ENCODE measurements around the gene FH.

Gene FH

DNA sequence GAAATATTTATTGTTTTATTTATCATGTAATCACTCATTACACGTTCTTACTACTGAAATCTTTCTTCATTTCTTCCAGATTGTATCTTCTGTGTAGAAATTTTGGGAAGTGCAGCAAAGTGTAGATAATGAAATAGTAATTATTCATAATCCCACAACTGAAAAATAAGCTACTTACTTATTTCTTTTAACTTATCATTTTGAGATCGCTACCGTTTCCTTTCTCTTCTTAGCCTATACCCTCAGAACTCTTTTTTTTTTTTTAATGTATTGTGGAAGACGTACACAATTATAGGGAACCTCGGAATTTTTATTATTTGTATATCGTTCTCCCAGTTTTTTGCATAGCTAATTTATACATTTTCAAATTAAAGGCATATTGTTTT lies 518 bp upstream of the FH start:
- DNase-seq: no peak

DNA sequence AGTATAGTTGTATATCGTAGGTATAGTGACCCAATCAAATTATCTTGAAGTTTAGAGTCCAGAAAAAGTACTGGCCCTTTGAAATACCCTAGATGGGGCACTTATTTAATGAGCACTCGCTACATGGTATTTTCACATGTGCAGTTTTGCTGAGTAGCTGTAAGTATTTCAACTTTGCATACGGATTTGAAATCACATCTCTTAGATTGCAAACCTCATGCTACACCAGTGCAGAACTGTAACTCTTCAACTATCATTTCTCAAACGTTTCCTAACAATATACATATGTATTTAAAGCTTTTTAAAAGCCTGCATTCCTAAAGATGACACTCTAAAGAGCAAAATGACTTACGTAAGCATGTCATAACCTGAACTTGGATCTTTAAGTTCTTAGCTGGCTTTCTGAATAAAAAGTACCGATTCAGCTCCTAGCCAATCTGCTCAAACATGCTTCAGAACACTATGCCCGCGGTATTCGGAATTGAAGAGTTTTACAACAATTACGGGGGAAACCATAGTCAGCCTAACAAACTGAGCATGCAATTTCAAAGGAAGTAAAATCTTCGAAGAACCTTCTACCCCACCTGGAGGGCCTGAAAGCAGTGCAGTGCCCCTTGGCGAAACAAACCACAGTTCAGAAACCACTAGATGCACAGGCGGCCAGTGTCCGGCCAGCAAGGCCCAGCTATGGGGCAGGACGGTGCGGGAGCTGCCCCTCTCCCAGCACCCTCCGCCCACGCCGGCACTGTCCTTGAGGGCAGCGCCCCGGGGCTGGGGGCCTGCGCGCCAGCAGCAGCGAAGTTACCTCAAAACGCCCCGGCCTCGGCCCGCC lies 863 bp downstream of the FH start:
- no peak for DNase-seq

DNA sequence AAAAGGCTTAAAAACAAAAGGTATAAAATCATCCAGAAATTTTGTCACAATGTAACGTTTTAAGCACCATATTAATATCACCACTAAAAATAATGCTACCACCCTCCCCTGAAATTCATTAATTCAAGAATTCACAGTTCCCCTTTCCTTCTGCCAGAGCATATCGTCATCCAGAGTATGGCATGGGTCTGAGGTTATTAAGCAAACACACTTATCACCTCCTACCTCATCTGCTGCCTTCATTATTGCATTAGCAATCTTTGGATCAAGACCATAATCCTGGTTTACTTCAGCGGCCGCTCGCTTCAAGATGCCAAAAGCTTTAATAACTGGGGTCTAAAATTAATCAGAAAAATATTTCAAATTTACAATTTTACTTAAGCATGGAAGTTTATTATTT lies 6.2 kb downstream of the FH start:
- DNase-seq: no peak

DNA sequence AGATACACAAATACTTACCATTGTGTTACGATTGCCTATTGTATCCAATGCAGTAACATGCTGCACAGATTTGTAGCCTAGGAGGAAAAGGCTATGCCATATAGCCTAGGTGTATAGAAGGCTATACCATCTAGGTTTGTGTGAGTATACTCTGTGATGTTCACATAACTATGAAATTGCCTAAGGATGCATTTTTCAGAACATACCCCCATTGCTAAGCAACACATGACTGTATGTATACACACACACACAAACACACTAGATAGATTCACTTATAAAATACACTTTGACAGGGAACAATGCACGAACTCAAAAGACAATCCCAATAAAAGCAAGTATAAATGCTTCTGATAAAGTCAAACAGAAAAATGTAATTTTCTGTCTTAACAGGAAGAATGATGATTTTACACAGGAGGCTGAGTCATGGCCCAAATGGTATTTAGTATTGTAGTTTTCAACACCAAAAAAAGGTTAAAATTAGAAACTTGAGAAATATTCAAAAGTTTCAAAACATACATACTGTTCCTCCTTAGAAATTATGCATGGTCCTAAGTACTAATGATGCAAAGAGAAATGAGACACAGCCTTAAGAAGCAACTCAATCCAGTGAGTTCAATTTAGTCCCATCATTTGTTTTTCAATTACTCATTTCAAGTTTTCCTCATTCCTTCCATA lies 12.2 kb downstream of the FH start:
- no peak for DNase-seq

DNA sequence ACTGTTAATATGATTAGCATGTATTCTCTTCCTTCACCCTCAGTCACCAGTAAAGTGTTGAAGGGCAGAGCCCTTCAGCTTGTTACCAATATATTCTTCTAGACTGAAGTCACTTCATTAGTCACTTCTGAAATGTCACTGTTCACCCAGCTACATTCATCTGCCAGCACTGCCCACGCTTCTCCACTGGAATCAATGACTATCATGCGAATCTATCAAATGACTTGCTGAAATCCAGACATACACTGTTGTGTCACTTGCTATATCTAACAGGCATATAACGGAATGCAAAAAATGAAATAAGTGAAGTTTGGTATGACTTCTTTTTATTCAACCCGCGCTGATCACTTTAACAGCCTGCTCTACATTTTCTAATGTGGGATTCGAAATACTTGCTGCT lies 16.1 kb downstream of the FH start:
- no peak for DNase-seq

DNA sequence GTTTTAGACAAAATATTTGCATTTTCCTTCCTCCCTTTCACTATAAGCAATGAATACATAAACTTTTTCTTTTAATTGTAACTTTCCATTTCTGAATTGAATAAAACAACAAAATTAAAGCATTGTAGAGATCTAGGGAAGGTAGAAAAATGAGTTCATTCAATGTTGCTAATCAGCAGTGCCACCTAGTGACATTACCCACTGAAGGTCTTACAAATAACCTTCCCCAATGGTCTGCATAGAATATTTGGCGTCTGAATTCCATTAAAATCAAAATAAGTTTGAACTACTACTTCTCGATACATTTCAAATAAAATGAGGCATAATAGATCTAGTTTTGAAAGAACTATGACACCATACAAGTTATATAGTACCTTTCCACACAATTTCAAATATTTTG lies 19.6 kb downstream of the FH start:
- DNase-seq: peak; percentile 12

DNA sequence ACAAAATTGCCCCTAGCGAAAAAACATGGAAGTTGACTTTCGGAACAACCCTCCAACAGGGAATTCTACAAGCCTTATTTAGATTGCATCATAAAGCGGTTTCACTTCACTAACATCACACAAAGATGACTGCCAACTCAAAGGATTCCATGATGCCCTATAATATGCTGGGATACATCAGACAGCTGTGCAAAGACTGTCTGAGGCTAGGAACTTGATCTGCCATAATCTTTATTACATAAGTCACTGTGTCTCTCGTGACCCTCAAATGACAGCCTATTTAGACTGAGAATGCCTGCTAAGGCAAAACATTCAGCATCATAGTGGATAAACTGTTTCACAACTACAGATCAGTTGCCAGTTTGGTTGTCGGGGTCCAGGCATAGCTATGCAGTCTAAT lies 23.8 kb downstream of the FH start:
- DNase-seq: peak; percentile 8

DNA sequence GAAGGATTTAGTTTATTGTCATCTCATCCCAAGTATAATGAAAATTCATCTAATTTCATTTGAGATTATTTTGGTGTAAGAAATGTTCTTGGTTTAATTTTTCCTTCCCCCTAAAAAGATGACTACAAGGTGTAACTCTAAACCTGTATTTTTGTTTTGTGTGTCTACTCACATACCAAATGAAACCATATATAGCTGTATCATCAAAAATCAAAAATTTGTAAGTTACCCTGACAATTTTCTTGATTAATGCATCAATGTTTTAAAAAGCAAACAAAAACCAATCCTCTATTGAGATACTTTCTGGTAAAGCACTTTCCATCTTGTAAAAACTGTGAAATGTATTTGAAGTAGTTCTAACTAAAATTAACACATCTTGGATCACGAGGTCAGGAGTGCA lies 30.8 kb downstream of the FH start:
- no peak for DNase-seq

DNA sequence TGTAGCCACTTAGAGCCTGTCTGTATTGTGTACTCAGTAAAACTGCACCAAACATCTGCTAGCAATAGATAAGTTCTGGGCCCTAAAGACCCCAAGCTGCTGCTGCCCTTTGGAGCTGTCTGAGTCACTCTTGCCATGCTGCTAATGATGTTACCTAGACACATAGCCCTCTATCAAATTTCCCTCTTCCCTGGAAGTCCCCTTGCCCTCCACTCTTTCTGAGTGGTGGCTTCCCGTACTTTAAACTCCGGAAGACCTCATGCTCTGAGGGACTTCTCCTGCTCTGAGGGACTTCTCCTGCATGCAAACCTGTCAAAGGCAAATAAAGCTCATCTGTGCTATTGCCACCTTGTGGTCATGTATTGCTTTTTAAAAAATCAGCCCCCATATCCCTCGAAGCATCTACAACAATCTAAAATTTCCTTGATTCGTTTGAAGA lies 34.0 kb downstream of the FH start:
- no peak for DNase-seq

DNA sequence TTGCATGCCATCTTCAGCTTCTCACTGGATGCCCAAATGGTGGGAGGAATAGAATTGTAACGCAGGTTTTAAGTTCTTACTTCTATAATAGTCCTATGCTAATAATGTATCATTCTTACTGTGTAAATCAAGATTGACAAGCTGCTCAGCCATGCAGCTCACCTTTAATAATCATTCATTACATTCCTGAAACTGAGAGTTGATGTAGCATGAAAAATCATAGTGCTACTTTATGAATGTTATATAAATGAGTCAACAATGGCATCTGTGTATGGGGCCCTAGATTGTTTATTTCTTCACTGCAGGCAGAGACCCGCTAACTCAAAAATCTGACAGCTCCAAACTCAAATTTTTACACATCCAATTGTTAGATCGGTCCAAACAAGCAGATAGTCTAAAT lies 34.4 kb downstream of the FH start:
- DNase-seq: no peak

DNA sequence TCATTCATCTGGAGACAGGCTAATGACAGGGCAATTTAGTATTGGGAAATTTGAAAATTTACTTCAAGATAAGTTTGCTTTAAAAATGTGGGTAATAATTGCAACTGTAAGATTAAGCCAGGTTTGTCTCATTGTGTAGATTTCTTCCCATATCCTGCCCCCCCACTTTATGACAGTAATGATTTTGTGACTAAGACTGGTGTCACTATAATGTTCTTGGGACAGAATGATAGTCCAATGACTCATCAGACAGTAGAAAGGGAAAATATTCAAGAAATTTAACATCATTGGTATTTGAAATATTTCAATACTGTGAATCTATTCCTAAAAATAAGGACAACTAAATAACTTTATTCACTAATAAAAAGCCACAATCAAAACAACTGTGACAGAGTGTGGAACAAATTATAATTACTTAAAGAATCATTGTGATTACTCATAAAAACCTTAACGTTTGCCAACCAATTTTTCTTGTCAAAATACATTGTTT lies 36.7 kb downstream of the FH start:
- DNase-seq: no peak

DNA sequence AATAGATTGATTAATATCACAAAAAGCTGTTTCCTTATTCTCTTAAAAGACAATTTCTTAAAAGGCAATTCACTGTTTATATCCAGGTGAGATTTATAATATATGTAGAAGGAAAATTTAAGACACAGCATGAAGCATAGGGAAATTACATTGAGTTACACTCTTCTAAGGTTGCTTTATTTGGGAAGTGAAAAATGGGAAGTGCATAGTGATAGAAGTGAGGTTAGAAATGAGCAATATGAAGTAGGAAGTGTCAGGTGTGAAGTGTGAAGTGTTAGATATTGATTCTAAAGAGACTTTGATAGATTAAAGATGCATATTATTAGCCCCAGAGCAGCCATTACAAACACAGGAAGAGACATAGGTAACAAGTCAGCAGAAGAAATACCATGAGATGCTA lies 40.3 kb downstream of the FH start:
- DNase-seq: no peak

DNA sequence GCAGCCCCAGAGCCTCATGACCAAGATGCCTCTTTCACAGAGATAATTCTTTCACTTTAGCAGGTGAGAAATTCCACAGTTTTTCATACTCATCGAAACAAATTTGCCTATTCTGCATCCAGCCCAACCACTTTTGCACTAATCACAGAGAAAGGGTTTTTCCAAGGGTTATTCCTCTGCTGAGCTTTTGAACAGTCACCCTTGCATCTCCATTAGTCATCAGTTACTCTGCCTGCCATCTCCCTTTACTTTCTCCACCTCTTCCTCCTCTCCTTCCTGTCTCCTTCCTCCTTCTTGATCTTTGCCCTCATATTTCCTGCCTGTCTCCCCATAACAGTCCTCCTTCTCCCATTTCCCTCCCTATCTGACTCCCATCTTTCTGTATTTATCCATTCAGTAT lies 43.9 kb downstream of the FH start:
- DNase-seq: no peak

DNA sequence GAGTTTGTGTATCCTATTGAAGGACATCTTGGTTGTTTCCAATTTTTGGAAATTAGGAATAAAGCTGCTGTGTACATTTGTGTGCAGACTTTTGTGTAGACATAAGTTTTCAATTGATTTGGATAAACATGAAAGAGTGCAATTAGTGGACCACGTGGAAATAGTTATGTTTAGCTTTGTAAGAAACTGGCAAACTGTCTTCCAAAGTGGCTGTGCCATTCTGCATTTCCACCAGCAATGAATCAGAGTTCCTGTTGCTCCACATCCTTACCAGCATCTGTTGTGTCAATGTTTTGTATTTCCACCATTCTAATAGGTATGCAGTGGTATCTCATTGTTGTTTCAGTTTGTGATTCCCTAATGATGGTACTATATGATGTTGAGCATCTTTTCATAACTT lies 46.5 kb downstream of the FH start:
- DNase-seq: no peak

DNA sequence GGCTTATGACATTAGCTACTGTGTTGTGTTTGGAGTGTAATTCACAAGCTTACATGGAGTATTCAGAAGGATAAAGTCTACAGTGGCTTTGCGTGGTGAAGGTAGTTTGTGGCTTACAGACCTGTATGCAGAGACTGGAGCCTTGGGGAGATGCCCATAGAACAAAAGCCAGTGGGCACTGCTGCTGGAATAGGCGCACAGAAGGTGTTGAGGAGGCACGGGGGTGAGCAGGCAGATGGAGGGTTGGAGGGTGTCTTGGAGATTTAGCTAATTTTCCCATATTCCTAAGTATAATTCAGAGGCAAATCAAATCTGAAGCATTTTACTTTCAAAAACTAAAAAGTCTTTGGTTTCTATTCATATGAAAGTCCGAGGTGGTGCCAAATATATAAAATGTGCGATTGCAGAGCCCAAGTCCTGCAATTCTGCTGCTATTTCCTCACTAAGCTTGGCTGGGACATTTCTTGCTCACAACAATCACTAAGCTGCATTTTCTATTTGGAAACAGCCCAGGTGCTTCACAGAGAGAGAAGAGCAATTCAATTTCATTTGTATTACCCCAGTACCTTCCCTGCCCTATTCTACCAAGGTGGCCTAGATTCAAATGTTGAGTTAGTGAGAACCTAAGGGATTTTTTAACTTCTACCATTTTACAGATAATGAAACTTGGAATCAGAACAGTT lies 48.5 kb downstream of the FH start:
- no peak for DNase-seq

DNA sequence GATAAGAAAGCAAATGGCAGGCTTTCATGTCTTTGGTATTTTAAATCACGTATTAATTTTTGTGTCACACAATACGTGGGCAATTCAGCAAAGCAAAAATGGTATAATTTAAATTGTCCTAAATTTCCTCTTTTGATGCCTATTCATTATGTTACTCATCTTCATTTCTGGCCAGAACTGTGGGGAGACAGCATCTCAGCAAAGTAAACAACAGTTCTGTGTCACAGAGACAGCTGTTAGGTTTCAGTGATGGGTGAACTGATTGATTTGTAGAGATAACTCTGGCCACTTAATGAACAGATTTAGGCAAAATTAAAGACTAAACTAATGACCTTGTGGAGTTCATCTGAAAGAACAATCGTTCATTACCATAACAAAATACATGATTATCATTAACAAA lies 49.2 kb downstream of the FH start:
- no peak for DNase-seq

DNA sequence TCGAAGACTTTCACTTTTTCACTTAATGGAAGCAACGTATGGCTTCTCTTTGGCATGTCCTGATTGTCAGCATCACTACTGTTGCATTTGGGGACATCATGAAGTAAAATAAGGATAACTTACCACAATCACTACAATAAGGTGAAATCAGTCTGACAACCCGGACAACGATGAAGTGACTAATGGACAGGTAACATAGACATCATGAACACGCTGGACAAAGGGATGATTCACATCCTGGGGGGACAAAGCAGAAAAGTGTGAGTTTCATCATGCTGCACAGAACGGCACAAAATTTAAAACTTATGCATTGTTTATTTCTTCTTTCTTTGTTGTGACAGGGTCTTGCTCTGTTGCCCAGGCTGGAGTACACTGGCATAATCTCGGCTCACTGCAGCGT lies 53.9 kb downstream of the FH start:
- DNase-seq: no peak

DNA sequence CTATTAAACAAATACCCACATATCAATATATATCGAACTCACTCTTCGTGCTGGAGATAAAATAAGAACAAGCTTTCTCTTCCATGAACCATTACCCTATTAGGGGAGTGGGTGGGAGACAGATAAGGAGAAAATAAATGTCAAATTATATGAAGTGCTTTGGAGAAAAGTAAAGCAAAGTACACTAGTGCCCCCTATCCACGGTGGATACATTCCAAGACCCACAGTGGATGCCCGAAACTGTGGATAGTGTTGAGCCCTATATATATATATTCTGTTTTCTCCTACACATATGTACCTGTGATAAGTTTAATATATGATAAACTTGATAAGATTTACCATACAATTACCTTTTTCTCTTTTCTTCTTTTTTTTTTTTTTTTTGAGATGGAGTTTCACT lies 54.6 kb downstream of the FH start:
- DNase-seq: no peak

DNA sequence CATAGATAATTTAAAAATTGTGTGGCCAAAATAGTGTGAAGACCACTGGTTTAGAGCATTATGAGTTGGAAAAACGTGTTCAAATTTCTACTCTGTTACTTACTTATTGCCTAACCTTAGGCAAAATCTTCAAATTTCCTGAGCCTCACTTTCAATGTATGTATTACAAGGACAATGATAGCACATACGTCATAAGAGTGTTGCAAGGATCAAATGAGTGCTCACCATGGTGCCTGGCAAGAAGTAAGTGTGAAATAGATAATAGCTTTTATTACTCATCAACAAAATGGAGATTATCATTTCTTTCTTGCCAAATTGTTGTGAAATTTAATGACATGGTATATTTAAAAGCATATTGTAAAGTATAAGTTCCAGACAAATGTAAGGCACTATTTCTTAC lies 57.2 kb downstream of the FH start:
- no peak for DNase-seq

DNA sequence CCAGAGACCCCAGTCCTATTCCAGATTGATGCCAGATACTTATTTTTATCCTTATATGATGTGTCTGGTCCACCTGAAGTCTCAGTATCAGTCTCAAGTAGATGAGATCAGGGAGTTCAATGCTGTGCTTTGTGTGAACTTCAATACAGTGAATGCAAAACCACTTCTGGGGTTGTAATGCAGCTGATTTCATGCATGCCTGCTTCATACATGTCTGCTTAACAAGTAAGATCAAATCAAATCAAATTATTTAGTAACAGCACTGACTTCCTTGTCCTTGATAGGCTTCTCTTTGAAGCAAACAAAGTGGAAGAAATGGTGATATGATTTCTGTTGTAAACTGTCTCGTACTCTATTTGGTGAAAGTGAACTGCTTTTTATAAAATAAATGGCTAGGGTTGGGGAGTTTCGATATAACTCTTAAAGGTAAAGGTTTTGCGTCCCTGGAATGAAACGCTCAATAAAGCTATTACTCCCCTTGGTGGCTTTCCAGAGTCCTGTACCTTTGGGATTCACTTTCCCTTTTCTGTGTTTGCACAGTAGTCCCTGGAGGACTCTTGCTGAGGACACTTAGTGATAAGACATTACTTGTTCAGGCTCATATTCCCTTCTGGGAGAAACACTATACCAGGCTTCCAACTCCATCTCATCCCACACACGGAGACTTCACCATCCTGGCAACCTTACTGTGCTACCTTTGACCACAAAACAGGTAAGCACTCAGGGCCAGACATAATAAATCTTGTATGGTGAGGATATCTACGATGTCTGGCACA lies 59.3 kb downstream of the FH start:
- DNase-seq: peak; percentile 50

DNA sequence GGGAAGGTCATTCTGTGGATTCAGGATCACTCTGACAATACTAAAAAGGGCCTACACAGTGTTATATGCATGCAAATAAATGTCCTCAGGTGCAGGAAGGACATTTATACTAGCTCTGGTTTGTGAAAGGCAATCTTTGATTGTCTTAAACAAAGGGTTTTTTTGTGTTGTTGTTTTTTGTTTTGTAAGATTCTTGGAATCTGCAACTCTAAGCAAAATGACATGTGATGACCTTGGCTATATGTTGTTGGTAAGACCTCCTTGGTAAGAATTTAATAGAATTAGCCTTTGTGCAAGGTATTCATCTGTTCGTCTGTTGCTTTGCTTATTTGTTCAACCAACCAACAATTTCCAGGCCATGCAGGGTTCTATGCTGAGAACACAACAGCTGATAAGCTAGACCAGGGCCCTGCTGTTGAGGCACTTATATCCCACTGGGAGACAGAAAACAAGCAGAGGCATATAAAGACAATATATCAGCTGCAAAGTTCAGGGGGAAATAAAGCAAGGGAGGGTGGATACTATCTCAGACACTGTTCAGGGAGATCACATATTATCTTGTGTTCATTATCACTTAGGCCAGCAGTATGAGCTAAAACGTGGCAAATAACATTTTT lies 60.3 kb downstream of the FH start:
- no peak for DNase-seq

DNA sequence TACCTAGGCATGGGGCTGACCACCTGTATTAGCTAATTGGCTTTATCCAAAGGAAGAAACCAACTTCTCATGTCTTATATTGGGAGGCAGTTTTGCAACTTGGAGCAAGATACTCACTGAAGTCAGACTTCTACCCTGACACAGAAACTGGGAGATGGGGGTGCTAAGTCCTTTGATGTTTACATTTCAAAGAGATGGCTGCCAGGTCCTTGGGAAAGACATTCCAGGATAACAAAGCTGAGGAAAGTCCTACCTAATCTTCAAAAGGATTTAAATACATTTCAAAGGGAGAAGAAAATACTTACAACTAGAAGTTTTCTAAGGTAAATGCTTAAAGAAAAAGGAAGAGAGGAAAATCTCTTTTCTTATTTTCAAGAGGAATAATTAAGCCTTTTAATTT lies 62.1 kb downstream of the FH start:
- DNase-seq: no peak

DNA sequence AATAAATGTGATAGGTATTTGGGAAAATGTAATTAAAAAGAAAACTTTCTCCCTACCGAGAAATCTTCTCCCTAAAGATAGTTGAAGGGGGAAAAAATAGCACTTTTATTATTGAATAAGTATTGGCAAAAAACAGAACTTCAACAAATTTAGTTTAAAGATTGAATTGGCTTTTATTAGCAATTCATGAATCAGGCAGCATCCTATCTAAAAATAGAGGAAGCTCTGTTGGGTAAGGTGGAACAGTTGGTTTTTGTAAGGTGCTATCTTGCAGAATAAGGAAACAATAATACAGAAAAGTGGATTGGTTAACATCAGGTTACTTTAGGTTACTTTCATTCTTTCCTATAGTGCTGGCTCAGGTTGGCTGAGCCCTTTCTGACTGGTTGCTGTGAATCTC lies 62.8 kb downstream of the FH start:
- no peak for DNase-seq
